ENCODE measurements around the gene CTAGE9.

- TF ChIP-seq, protein P1, sequence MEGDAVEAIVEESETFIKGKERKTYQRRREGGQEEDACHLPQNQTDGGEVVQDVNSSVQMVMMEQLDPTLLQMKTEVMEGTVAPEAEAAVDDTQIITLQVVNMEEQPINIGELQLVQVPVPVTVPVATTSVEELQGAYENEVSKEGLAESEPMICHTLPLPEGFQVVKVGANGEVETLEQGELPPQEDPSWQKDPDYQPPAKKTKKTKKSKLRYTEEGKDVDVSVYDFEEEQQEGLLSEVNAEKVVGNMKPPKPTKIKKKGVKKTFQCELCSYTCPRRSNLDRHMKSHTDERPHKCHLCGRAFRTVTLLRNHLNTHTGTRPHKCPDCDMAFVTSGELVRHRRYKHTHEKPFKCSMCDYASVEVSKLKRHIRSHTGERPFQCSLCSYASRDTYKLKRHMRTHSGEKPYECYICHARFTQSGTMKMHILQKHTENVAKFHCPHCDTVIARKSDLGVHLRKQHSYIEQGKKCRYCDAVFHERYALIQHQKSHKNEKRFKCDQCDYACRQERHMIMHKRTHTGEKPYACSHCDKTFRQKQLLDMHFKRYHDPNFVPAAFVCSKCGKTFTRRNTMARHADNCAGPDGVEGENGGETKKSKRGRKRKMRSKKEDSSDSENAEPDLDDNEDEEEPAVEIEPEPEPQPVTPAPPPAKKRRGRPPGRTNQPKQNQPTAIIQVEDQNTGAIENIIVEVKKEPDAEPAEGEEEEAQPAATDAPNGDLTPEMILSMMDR (conservative IDR thresholded peaks at IDR 0.05) = no peak
- no peak for TF ChIP-seq EZH2 (IDR thresholded peaks at IDR 0.05; ENCODE audit: low read depth)
Observed at GRCh38 chr6:131749023-131749422, 38.2 kb upstream of the CTAGE9 start.
